HuH-7 (cell line): Measurements from ENCODE around the gene TNFRSF11A.

ENCODE experiments used
- DNase-seq: peaks from one replicate; pipeline ENCODE4 v3.0.0; 2011; ENCODE audit warnings: low spot score

The TNFRSF11A gene

GRCh38 chr18:62325806-62326645 is 916 bp downstream of the TNFRSF11A start:
- DNase-seq = peak; percentile 22

- DNase-seq = no peak
Observed at GRCh38 chr18:62326646-62327348, 1.7 kb downstream of the TNFRSF11A start.

- no peak for DNase-seq
Observed at GRCh38 chr18:62327977-62328376, 2.9 kb downstream of the TNFRSF11A start.

- no peak for DNase-seq
Observed at GRCh38 chr18:62328586-62329525, 3.7 kb downstream of the TNFRSF11A start.

GRCh38 chr18:62329691-62330454 is 4.8 kb downstream of the TNFRSF11A start:
- no peak for DNase-seq

GRCh38 chr18:62330650-62331049 is 5.5 kb downstream of the TNFRSF11A start:
- DNase-seq = no peak

- no peak for DNase-seq
Observed at GRCh38 chr18:62331581-62332356, 6.7 kb downstream of the TNFRSF11A start.

GRCh38 chr18:62332431-62332830 is 7.3 kb downstream of the TNFRSF11A start:
- DNase-seq = no peak

- DNase-seq = no peak
Observed at GRCh38 chr18:62332964-62333695, 8.0 kb downstream of the TNFRSF11A start.

GRCh38 chr18:62334120-62334519 is 9.0 kb downstream of the TNFRSF11A start:
- DNase-seq = no peak

- no peak for DNase-seq
Observed at GRCh38 chr18:62335494-62335893, 10.4 kb downstream of the TNFRSF11A start.

GRCh38 chr18:62336618-62337017 is 11.5 kb downstream of the TNFRSF11A start:
- no peak for DNase-seq

- no peak for DNase-seq
Observed at GRCh38 chr18:62337336-62337735, 12.2 kb downstream of the TNFRSF11A start.

- DNase-seq = no peak
Observed at GRCh38 chr18:62338446-62339105, 13.5 kb downstream of the TNFRSF11A start.

GRCh38 chr18:62339106-62339988 is 14.2 kb downstream of the TNFRSF11A start:
- DNase-seq = no peak

- DNase-seq = no peak
Observed at GRCh38 chr18:62340996-62341395, 15.9 kb downstream of the TNFRSF11A start.

GRCh38 chr18:62341473-62341872 is 16.4 kb downstream of the TNFRSF11A start:
- DNase-seq = no peak

GRCh38 chr18:62342884-62343283 is 17.8 kb downstream of the TNFRSF11A start:
- DNase-seq = no peak
